ENCODE measurements around the gene SEMA7A.

DNA sequence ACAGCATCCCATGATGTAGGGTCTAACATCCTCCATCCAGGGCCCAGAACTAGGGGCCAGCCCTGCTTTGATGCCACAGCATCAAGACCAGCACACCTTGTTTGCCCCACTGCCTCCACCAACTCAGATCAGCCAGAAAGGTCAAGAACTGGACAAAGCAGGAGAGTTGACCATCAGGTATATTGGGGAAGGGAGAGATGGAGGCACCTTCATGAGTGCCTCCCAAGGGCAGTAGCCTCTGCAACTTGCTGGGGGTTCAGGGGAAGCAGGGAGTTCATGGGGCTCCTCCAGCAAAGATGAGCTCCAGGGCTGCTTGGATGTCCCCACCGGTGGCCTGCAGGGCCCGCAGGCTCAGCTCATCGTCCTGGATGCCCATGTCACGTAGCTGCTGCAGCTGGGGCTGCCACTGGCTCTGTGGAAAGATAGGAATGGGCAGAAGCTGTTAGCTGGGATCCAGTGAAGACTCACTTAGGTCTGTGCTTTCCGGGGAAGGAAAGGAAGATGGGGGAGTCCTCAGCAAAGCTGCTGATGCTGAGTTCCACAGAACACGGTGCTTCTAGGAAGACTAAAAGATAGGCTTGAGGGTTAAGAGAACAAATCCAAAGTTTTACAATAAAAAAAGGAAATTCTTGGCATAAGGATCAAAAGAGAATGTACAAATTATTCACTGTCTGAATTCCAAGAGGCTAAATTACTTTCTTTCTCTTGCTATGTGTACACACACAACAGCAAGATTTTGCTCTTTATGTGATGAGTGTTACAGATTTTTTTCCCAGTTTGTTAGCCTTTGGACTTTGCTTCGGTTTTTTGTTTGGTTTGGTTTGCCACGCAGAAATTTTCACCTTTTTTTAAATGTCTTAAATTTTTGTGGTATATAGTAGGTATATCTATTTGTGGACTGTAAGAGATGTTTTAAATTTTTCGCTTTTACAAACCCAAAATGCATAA is 12.3 kb upstream of the SEMA7A start:
- no peak for TF ChIP-seq SMC3 (IDR thresholded peaks at IDR 0.05; ENCODE audit: low read depth, low read length)
- TF ChIP-seq, protein P1, sequence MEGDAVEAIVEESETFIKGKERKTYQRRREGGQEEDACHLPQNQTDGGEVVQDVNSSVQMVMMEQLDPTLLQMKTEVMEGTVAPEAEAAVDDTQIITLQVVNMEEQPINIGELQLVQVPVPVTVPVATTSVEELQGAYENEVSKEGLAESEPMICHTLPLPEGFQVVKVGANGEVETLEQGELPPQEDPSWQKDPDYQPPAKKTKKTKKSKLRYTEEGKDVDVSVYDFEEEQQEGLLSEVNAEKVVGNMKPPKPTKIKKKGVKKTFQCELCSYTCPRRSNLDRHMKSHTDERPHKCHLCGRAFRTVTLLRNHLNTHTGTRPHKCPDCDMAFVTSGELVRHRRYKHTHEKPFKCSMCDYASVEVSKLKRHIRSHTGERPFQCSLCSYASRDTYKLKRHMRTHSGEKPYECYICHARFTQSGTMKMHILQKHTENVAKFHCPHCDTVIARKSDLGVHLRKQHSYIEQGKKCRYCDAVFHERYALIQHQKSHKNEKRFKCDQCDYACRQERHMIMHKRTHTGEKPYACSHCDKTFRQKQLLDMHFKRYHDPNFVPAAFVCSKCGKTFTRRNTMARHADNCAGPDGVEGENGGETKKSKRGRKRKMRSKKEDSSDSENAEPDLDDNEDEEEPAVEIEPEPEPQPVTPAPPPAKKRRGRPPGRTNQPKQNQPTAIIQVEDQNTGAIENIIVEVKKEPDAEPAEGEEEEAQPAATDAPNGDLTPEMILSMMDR (conservative IDR thresholded peaks at IDR 0.05; ENCODE audit: low read depth, low read length), result no peak
